Measurements from ENCODE around the gene COX19. TPM values are rescaled to one million over a fixed set of nuclear protein-coding genes. Genes with fewer than 3 reads are reported as not detected.
"Not testable (repeated sequence)": the region's sequence is repeated elsewhere in the genome, so short reads cannot be mapped to it uniquely, and the experiment has no call there.

COX19 gene
- total RNA-seq, 1 donor from 2014 or later: 5.4 TPM

DNA sequence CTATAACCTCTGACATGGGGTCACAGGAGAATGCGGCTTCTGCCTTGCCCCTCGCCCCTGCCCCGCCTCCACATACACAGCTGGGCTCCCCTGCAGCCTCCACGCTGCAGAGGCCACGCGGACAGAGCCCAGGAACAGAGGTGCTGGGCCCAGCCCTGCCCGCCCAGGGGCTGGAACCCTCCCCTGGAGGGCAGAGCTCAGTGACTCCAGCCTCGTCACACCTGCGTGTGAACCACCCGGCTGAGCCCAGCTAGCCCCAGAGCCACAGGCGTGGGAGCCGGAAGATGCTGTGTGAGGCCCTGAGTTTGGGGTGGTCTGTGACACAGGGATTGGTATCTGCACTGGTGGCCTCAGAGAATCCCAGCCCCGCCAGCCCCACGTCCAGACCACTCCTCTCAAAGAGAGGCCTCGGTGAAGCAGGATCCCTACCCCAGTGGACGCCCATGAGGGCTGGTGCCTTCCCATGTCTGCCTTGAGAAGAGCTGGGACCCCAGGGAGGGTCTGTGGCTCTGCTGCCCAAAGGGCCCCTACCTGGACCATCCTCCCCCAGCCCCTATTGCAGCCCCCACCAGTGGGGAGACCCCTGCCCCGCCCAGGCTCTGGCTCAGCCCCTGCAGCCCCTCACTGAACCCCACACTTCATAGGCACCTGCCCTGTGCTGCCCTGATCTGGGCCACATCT lies 12.8 kb downstream of the COX19 start:
- no peak for DNase-seq (ENCODE audit: low read depth in 2 of 2)

DNA sequence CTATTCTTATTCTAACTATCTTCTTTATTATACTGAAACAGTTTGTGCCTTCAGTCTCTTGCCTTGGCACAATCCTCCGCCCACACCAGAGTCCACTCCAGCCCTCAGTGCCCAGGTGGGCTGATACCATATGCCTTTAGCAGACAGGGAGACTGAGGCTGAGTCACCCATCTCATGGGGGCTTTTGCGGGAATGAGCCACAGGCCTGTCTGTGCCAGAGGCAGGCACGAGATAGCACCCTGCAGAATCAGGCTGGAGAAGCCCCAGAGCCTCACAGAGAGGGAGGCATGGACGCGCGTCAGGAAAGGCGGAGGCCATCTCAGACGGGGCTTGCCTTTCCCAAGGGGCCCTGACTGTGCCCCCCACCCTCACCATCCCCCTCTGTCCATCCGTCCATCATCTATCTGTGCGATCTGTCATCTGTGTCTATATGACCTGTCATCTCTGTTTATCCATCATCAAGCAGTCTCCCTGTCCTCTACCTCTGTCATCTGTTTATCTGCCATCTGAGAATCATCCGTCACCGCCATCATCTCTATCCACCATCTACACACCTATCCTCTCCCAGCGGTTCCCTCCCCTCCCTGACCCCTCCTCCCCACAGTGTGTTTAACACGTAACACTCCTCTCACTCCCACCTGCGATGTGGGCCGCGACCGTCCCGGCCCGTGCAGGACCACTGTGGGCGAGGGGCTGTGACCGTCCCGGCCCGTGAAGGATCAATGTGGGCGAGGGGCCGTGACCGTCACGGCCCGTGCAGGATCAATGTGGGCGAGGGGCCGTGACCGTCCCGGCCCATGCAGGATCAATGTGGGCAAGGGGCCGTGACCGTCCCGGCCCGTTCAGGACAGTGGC lies 13.6 kb downstream of the COX19 start:
- no peak for DNase-seq (ENCODE audit: low read depth in 2 of 2)

DNA sequence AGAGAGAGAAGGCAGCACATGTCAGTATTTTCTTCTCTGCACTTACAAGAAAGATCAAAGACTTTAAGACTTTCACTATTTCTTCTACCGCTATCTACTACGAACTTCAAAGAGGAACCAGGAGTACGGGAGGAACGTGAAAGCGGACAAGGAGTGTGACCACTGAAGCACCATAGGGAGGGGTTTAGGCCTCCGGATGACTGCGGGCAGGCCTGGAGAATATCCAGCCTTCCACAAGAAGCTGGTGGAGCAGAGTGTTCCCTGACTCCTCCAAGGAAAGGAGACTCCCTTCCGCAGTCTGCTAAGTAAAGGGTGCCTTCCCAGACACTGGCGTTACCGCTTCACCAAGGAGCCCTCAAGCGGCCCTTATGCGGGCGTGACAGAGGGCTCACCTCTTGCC lies 14.4 kb downstream of the COX19 start:
- DNase-seq (ENCODE audit: low read depth in 2 of 2): not testable (repeated sequence)

DNA sequence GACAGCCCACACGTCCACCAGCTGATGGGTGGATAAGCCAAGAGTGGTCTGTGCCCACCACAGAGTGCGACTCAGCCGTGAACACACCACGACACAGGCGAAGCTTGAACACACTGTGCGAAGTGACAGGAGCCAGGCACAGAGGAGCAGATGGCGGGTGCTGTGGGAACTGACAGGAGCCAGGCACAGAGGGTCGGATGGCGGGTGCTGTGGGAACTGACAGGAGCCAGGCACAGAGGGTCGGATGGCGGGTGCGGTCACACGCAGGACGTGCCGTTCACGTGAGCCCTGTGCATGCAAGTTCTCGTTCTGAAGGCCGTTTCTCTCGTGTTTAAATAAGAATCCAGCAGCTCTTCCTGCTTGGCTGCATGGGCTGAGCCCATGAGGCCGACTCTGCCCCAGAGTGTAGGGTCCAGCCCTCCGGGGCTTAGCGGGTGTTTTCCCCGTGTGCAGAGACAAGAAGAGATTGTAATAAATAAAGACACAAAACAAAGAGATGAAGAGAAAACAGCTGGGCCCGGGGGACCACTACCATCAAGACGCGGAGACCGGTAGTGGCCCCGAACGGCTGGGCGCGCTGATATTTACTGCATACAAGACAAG lies 15.0 kb downstream of the COX19 start:
- DNase-seq (ENCODE audit: low read depth in 2 of 2): no peak

DNA sequence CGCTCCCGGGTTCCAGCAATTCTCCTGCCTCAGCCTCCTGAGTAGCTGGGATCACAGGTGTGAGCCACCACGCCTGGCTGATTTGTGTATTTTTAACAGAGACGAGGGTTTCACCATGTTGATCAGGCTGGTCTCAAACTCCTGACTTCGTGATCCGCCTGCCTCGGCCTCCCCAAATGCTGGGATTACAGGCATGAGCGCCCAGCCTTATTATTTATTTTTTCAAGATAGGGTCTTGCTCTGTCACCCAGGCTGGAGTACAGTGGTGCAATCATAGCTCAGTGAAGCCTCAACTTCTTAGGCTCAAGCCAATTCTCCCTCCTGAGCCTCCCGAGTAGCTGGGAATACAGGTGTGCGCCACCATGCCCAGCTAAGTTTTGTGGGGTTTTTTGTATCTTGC lies 15.6 kb downstream of the COX19 start:
- DNase-seq (ENCODE audit: low read depth in 2 of 2): not testable (repeated sequence)

DNA sequence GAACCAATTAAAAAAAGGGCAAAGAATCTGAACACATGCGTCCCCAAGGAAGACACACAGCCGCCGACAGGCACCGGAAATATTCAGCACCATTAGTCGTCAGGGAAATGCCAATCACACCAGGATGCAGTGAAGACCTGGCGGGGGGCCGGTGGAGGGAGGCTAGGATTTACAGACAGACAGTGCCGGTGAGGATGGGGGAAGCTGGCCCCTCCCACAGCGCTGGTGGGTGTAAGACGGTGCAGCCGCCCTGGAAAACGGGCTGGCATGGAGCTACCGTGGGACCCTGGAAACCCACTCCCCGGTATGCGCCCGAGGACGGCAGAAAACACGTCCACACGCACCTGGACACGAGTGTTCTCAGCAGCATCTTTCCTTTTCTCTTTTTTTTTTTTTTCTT lies 16.1 kb downstream of the COX19 start:
- no peak for DNase-seq (ENCODE audit: low read depth in 2 of 2)

DNA sequence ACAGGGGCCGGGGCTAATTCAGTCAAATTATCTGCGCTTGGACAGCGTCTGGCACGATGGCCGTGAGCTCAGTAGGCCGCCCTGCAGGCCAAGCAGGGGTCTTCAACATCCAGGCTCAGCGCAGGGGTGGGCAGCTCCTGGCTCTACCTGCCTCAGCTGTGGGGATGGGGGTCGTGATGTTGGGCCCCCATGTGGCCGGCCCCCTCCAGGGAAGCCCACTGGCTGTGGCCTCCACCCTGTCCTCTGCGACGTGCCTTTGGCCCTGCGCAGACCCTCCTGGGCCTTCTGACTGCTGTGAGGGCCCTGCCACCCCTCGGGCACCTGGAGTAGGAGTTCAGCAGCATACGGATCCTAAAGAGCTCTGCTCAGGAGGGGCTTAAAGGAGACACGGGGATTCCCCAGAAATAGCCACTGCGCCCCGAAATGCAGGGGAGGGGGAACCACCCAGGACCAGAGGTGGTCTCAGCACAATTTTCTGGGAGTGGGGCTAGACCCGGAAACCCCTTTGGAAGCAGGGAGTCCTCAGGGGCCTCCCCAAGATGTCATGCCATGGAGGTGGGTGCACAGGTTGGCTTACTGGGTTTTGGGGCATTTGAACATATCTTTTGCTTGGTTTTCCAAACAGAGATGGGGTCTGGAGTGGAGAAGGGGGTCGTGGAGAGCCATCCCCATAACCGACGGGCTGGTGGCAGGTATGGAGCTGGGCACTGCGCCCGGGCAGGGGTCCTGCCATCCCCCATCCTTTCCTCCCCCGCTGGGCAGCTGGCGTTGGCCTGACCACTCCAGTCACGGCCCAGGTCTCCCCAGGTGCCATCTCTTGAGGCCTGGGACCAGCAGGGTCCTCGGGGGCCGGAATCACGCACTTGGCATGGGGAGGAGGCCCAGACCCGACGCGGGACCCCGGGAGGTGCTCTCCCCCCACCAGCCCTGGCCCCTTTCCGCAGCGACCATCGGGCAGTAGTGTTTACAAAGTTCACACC lies 16.8 kb downstream of the COX19 start:
- no peak for DNase-seq (ENCODE audit: low read depth in 2 of 2)

DNA sequence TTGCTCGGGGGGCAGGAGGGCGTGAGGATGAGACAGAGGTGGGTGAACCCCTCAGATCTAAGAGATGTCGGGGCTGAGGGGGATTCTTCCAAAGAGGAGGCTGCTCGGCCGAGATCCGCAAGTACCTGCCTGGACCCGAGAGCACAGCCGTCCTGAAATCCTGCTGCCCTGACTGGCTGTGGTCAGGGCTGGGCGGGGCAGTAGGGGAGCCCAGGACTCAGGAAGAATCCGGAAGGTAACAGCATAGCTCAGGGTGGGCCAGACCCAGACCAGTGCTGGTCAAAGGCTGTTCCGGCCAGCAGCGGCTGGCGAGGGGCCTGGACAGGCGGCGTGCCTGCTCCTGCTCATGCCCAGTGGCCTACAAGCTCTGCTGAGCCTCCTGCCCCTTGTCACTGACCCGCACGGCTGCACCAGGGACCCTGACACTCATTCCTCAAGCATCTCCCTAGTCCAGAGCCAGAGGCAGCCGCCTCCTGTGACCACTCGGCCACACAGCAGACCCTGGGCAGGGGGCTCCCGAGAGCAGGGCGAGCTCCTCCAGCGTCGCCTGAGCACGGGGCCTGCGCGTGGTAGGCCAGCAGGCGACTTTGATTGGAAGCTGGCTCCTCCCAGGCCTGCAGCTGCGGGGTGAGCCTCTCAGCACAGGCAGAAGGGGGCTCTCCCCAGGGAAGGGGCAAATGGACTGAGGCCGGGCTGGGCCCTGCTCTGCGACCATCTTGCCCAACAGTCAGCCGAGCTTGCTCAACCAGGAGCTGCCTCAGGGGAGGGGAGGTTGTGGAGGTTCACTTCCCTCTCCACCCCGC lies 17.7 kb downstream of the COX19 start:
- no peak for DNase-seq (ENCODE audit: low read depth in 2 of 2)

DNA sequence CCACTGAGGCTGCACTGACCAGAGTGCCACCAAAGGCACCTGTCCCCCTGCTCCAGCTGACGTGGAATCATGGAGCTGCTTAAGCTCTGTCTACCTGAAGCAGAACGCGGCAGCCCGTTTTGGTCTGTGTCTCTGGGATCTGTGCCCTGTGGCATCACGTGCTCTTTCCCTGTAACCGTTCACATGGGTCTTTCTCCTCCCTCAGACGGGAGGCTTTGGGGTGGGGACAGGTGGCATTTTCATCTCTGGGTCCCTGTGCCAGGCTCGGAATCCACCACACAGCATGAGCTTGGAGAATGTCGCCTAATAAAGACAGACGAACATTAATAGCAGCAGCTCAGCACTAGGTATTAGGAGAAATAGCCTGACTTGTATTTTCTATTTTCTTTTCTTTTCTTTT lies 19.3 kb downstream of the COX19 start:
- DNase-seq (ENCODE audit: low read depth in 2 of 2): no peak

DNA sequence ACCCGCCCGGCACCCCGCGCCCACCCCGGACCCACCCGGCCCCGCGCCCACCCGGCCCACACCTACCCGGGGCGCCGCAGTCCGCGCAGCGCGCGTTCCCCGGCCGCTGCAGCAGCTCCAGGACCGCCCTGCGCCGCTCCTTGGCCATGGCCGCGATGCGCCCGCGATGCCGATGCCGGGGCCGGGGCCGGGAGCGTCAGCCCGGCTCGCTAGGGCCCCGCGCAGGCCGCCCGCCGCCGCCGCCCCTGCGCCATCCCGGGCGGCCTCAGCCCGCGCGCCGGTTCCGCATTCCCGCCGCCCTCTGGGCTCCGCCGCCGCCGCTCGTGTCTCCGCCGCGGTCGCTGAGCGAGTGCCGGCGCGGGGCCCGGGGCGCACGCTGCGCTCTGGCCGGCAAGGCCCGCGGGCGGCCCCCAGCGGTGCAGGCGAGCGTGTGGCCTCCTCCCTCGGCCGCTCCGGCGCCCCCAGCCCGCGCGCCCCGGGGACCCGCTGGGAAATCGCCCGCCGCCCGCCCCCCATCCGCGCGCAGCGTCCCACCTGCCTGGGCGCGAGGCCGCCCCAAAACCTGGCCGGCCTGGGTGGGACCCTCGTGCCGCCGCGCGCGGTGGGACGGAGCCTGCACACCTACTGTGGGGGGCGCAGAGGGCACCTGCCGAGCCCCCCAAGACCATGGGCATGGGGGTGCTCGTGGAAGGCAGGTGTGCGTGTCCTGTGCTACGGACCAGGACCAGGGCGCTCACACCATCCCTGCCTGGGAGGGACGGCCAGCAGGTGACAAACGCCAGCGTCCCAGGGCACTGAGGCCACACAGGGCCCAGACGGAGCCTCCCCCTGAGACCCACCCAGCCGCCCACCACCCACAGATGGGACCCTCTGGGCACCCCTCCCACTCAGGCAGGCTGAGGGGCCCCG lies 20.8 kb downstream of the COX19 start, which contains the start of gene ADAP1:
ADAP1 (minus strand) TSS at position 351 of the 909 bp plus-strand sequence; CDS start at position 148, 203 bp downstream.
- DNase-seq (ENCODE audit: low read depth in 2 of 2): peak; percentile 48 to 78

DNA sequence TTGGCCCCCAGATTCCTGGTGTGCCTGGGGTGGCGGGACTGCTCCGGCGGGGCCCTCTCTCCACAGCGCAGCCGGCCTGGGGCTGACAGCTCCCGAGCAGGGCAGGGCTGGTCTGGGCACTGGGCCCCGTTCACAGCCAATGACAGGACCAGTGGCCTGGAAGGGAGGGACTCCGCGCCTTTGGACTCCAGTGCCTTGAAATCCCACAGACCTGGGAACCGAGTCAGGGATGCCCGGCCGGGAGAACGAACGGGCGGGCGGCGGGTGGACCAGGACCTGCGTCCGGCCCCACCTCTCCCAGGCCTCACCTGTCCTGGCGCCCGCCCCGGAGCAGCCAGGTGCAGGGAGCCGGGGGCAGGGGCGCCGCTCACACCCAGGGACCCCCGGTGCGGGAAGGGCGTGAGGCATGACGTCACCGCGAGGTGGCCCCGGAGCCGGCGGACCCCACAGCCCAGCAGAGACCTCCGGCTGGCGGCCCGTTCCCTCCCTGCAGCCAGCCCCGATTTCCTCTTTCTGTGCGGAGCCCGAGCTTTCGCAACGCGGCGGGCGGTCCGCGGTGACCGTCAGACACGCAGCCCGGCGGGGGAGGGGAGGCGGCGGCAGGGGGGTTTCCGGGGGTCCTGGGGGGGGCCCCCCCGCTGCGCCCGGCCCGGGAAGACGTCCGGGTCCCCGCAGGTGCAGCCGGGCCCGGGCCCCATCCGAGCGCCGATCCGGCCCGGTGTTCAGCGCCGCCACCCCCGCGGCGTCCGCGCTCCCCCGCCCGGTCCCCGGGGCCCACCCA lies 21.6 kb downstream of the COX19 start:
- peak in 1 of 2 donors; percentile 61 for DNase-seq (ENCODE audit: low read depth in 2 of 2)

DNA sequence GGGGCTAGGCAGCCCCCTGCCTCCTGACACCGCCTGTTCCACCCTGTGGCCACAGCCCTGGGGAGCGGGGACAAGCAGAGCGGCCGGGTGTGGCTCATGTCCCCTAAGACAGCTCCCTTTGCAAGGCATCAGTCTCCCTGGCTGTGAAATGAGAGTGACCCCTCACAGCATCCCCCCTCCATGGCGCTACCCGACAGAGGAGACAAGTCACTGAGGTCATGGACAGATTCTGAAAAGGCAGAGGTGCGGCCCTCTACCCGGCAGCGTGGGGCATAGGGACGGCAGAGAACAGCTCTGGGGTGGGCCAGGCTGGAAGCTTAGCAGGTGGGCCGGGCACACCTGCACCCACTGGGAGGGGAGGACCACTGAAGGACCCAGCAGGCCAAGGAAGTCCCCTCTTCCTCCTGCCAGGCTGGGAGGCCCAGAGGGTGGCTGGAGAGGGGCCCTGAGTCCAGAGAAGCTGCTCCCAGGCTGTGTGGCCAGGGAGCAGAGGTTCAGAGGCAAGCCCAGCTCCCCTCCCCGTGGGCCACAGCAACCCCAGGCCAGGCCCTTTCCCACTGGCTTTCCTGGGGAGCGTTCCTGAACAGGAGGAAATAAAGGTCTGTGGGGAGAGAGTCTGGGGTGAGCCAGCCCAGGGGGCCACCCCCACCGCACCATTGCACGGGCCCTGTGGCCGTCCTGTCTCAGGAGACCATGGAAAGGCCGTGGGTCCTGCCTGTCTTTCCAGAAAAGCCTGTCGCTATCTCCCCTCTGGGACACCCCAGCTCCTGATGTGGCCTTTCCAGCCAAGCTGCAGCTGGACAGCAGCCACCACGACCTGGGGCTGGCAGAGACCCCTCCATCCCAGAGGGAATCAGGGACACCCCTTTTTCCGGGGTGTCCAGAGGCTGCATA lies 22.6 kb downstream of the COX19 start:
- DNase-seq (ENCODE audit: low read depth in 2 of 2): no peak

DNA sequence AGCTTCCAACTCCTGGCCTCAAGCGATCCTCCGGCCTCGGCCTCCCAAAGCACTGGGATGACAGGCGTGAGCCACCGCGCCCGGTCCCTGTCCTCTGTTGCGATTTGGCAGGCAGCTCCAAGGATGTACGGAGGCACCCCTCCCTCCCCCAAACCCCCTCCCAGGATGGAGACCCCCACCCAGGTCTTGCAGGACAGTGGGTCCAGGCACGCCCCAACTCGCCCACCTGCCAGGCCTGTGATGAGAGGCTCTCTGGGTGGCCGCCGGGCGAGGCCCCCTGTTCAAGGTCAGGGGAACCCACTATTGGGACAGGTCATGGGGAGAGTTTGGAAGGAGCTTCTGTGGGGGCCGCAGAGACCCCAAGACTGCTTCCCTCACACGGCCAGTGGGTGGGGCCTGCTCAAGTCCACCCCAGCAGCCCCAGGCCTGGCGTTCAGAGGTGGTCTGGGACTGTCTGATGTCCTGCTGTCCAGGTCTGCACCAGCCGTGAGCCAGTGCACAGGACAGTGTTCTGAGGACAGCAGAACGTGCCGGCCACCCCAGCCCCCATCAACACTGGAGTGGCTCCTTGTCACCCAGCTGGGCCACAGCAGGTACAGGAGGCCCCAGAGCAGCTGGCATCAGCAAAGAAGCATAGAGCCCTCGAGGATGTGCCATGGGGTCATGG lies 23.3 kb downstream of the COX19 start:
- DNase-seq (ENCODE audit: low read depth in 2 of 2): no peak

DNA sequence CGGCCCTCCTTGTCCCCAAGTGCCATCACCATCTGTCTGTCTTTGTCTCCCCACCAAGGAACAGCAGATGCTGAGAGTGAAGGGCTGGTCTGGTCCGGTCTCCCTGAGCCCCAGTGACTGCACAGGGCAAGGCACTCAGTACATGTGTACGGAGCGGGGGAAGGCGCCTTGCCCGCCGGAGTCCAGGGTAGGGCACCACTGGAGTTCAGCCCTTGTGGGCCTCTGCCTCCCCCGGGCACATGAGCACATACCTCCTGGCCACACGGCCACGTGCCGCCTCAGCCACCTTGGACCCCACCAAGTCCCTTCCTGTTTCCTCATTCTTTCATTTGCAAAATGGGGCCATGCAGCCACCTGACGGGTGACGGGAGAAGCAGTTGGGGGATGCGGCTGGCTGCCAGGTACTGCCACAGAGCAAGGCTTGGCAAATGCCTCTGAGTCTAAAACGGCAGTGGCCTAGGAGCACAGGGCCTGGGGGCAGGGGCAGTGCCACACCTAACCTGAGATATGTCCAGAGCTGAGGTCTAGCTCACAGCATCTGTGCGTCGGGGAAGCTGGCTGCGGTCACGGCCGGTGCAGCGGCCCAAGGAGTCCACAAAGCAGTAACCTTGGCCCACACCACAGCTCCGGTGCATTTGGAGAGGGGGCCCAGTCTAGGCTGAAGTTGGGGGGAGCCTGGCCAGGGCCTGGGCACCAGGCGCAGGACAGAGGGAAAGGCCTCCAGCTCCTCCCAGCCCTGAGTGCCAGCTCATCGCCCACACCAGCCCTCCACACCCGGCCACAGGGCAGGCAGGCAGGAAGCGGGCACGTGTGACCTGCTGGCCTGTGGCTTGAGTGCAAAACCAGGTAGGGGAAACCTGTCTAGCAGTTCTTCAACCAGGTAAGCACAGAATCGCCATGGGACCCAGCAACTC lies 26.1 kb downstream of the COX19 start:
- no peak for DNase-seq (ENCODE audit: low read depth in 2 of 2)

DNA sequence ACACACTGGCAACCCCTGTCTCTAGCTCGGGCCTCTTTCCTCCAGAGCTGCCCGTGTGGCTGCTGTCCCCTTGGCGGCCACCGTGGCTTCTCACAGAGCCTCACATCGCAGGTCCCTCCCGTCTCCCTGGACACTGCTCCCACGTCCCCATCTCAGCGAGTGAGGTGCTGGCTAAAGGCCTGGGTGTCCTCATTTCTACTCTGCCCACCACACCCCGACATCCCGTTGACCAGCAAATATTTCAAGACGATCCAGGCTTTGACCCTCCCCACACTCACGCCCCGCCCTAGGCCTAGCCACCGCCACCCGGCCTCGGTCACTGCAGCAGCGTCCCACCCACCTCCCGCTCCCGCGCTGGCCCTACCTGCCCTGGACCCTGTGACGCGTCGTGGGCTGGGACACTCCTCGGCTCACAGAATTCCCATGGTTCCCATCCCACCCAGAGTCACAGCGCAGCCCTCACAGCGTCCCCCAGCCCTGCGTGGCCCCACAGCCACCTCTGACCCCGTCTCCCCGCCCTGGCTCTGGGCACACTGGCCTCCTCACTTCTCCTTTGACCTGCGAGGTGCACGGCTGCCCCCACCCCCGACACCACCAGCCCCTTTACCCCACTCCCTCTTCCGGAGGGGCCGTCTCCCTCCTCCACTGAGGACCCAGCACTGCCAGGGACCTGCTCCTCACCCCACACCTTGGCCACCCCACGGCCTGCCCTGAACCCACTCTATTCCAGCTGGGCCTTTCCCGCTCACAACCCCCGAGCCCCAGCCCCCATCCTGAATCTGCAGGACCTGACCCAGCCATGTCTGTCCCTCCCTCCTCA lies 27.7 kb downstream of the COX19 start:
- DNase-seq (ENCODE audit: low read depth in 2 of 2): no peak

Measured in lung microvascular endothelial cell (primary cell).